HG03460 (cell line): Measurements from ENCODE around the gene KBTBD13.
"Not testable (repeated sequence)": the region's sequence is repeated elsewhere in the genome, so short reads cannot be mapped to it uniquely, and the experiment has no call there.

ENCODE experiments used
- ATAC-seq: cut with Tn5 transposase; IDR thresholded peaks from one replicate; pipeline ENCODE4 v1.9.1; 2021; ENCODE audit not compliant: unreplicated experiment

Gene KBTBD13

DNA sequence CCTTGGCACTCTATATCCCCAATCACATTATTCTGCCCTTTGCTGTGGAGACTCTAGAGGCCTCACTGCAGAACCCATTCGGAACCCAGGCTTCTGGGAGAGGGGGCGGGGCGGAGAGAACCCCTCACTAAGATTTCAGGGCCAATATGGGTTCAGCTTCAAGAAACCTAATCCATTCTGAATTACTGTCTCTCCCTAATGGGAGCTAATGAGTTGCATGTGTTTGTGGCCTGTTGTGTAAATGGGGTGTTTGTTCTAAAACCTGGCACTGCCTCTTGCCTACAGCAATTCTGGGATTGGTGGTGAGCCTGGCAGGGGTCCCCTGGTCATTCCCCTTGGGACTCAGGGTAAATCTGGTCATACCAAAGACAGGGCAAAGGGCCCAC lies 8.2 kb upstream of the KBTBD13 start:
- no peak for ATAC-seq

- no peak for ATAC-seq
Measured at GRCh38 chr15:65069179-65069578, 7.4 kb upstream of the KBTBD13 start.

- ATAC-seq = no peak
Measured at GRCh38 chr15:65069779-65070546, 6.6 kb upstream of the KBTBD13 start.

DNA sequence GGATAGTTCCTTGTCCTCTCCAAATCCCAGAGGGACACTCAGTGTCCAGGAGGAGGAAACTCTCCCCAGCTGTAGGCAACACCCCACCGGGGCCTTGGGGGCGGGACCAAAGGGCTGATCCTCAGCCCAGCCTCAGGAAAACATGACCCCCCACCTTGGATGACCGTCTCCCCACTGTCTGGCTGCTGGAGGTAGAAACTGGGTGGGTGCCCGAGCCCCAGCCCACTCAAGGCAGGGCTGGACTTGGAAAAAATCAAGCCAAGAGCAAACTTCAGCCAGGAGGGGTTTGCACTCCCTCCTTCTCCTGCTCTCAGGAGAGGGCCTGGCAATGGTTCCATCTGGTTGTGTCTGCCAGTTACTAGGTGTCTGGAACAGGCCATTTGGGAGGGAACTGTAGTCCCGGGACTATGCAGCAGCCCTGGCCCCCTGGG lies 5.2 kb upstream of the KBTBD13 start:
- no peak for ATAC-seq

DNA sequence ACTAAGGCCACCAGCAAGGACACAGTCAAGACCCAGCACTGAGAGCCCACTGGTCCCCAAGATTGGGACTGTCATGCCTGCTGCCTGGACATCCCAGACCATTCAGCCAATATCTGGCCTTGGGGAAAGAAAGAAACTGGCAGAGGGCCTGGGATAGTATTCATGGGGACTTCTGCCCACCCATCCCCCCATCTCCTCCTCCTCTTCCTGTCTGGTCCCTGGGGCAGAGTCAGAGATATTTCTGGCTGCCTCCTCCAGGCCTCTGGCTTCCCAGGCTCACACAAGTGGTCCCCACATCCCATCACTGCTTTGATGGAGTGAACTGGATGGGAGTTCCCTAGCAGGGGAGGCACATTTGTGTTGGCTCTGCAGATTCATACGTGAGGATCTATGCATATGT lies 4.5 kb upstream of the KBTBD13 start:
- ATAC-seq = no peak

DNA sequence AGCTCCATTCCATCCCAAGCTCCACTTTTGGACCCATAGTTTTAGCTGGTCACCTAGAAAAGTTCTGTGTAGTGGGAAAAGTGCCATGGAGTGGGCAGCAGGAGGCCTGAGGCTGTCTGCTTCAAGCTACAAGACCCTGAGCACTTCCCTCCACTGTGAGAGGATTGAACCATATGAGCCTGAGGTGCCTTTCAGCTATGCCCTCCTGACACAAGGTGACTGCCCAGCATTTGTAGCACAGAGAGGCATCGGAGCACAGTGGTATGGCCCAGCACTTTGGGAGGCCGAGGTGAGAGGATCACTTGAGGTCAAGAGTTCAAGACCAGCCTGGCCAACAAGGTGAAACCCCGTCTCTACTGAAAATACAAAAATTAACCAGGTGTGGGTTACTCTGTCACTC lies 3.9 kb upstream of the KBTBD13 start:
- ATAC-seq = no peak

DNA sequence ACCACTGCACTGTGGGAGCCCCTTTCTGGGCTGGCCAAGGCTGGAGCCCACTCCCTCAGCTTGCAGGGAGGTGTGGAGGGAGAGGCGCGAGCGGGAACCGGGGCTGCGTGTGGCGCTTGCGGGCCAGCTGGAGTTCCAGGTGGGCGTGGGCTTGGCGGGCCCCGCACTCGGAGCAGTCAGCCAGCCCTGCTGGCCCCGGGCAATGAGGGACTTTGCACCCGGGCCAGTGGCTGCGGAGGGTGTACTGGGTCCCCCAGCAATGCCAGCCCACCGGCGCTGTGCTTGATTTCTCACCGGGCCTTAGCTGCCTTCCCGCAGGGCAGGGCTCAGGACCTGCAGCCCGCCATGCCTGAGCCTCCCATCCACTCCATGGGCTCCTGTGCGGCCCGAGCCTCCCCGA lies 1.6 kb upstream of the KBTBD13 start:
- ATAC-seq = not testable (repeated sequence)

DNA sequence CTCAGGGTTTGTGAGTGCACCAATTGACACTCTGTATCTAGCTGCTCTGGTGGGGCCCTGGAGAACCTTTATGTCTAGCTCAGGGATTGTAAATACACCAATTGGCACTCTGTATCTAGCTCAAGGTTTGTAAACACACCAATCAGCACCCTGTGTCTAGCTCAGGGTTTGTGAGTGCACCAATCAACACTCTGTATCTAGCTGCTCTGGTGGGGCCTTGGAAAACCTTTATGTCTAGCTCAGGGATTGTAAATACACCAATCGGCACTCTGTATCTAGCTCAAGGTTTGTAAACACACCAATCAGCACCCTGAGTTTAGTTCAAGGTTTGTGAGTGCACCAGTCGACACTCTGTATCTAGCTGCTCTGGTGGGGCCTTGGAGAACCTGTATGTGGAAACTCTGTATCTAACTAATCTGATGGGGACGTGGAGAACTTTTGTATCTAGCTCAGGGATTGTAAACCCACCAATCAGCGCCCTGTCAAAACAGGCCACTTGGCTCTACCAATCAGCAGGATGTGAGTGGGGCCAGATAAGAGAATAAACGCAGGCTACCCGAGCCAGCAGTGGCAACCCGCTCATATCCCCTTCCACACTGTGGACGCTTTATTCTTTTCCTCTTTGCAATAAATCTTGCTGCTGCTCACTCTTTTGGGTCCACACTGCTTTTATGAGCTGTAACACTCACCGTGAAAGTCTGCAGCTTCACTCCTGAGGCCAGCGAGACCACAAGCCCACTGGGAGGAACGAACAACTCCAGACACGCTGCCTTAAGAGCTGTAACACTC lies 745 bp upstream of the KBTBD13 start:
- ATAC-seq = not testable (repeated sequence)

DNA sequence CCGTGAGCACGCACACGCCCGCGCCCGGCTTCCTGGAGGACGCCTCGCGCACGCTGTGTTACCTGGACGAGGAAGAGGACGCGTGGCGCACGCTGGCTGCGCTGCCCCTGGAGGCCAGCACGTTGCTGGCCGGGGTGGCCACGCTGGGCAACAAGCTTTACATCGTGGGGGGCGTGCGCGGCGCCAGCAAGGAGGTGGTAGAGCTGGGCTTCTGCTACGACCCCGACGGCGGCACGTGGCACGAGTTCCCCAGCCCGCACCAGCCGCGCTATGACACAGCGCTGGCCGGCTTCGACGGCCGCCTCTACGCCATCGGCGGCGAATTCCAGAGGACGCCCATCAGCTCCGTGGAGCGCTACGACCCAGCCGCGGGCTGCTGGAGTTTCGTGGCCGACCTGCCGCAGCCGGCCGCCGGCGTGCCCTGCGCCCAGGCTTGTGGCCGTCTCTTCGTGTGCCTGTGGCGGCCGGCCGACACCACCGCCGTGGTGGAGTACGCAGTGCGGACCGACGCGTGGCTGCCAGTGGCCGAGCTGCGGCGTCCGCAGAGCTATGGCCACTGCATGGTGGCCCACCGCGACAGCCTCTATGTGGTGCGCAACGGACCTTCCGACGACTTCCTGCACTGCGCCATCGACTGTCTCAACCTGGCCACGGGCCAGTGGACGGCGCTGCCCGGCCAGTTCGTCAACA lies 890 bp downstream of the KBTBD13 start:
- ATAC-seq = no peak

GRCh38 chr15:65077981-65078352 lies 1.4 kb downstream of the KBTBD13 start:
- ATAC-seq = no peak

DNA sequence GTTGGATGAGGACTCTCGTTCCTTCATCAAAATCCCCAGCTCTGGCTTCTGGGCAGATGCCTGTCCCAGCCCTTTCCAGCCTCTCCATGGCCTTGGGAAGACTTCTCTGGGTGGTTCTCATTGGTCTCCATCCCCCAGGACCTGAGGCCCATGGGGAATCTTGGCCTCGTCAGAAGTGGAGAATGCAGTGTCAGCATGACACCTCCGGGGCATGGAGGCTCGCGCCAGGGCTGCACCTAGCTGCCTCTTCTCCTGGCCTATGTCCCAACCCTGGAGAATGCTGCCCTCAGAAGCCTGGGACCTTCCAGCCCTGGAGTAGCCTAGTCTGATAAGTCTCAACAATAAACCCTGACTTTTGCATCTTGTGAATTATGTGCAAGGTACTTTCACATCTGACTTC lies 3.0 kb downstream of the KBTBD13 start:
- no peak for ATAC-seq

DNA sequence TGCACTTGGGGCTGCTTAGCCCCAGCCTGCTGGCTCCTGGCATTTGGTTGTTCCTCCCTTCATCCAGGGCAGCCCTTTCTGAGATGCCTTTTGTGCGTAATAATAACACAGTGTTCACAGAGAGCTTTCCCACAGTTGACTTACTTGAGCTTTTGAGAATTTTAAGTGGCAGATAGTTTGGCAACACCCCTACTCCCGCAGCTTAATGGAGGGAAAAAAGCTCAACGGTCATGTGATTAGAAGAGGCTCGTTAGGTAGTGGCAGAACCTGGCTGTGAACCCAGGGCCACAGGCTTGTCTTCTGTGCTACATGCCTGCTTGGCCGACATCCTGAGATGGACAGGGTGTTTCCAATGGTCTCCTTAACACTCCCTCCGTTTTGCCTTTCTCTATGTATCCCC lies 4.7 kb downstream of the KBTBD13 start:
- no peak for ATAC-seq

DNA sequence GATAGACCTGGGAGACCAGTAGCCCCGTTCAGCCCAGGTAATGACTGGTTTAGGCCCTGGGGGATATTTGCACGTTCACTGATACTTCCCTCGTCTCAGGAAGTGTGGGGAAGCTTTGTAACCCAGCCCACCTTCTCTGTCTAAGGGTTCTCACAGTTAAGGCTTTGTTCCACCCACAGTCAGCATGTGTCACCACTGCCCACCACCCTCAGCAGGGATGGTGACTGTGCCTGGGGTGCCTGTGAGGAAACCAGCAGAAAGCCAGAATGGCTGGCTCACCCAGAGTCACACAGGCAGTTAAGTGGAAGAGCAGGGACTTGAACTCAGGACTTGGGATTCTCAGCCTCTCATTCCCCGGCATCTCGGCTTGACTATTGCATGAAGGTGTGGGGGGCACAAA lies 5.2 kb downstream of the KBTBD13 start:
- no peak for ATAC-seq

GRCh38 chr15:65082303-65082953 lies 5.9 kb downstream of the KBTBD13 start:
- ATAC-seq = no peak

DNA sequence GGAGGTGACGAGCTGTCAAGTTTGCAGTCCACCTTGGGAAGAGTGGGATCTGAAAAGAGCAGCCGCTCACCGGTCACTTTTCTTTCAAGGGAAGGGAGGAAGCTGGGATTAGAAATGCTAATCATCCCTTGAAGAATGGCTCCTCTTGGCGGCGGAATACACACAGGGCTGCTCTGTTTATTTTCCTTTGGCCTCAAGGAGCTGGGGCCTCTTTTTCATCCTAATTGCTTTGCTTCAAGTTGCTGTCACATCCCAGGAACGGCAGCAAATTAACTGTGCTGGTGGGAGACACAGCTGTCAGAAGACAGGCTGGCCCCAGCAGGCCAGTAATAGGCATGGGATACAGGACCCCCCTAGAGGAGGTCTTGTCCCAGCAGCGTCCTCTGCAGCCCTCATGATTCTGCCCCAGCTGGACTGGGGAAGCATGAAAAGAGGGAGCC lies 6.7 kb downstream of the KBTBD13 start:
- ATAC-seq = no peak

DNA sequence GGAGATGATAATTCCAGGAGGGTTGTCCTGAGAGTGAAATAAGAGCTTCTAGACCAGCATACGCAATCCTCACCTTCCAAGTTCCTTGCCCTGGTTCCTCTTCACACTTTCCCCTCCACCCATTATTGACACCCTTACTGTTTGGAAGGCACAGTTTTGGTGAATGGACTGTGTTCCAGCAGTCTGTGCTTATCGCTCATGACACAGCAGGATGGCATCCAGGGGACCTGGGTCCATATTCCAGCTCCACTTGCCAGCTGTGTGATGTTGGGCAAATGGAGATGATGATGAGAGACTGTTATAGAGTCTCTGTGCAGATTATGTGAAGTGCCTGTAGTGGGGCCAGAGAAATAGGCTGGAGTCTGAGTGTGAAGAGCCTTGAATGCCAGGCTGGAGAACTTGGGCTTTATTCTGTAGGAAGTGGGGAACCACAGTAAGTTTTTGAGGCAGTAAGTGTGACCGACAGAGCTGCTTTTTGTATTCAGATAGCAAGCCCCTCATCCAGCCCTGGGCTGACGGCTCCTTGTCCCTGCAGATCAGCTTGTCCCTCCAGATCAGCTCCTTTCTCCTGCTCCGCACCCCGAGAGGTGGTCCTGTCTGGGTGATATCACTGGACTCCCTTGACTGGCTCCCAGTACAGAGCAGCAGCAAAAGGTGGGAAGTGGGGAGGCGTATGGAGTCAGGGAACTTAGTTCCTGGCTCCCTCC lies 8.1 kb downstream of the KBTBD13 start:
- no peak for ATAC-seq

- ATAC-seq = no peak
Measured at GRCh38 chr15:65085207-65085753, 8.7 kb downstream of the KBTBD13 start.

GRCh38 chr15:65085990-65086679 lies 9.6 kb downstream of the KBTBD13 start:
- ATAC-seq = no peak

DNA sequence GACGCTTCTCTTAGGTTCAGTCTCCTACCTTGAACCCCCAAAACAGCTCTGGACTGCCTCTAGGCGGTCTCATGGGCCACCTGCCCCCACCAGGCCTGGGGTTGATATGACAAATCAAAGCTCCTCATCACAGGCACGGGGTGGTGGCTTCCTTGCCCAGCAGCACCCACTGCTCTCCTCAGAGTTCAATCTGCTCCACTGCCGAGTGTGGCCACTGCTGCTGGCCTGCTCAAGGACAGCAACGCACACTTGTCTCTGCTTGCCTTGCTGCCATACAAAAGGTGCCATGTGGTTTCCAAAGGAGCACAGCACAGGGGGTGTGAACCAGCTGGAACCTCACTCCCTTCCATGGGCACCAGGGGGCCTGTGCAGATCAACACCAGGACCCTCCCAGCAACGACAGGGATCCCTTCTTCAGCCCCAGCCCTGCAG lies 10.2 kb downstream of the KBTBD13 start:
- no peak for ATAC-seq

DNA sequence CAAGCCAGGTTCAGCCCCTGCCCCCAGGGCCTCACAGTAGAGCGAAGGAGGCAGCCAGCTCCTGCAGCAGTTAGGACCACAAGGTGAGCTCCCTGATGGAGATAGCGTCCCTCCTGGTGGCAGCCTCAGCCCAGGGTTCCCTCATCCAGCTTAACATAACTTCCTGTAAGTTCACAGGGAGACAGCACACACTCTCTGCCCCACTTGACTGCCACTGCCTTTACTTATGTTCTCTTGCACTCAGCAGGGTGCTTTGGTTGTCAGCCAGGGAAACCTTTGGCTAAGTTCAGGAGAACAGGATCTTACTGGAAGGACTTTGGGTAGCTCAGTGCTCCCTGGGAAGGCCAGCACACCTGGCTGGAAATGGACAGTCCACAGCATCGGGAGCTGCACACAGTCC lies 10.9 kb downstream of the KBTBD13 start:
- no peak for ATAC-seq
